Right lobe of liver (tissue), 6 donors: ENCODE measurements around the gene PIK3R5. TPM values are rescaled to one million over a fixed set of nuclear protein-coding genes. Genes with fewer than 3 reads are reported as not detected.

Source experiments
- ATAC-seq, 4 donors: fragments of 200-7000 bp; cut with Tn5 transposase; one replicate each; pipeline ENCODE4 v1.9.1; 2020; ENCODE audit warnings: mild to moderate bottlenecking in 4 of 4, moderate library complexity in 4 of 4
- DNase-seq, 3 donors: peaks; one replicate each; pipeline ENCODE4 v3.0.0-alpha.2; 2020
- H3K27ac ChIP-seq, 3 donors: fragments of 200-600 bp; one replicate each; pipeline ENCODE4 v1.8.0; 2022
- H3K27me3 ChIP-seq, 2 donors: fragments of 200-600 bp; one replicate each; pipeline ENCODE4 v1.8.0; 2022
- H3K36me3 ChIP-seq, 4 donors: fragments of 200-600 bp; sonication (generic) in 1 of 4; one replicate each; pipeline versions ENCODE4 v1.5.1 to v1.8.0; 2017 to 2022; ENCODE audit warnings: control low read depth in 1 of 4
- H3K4me1 ChIP-seq, 4 donors: fragments of 200-600 bp; sonication (generic) in 1 of 4; one replicate each; pipeline versions ENCODE4 v1.5.1 to v1.8.0; 2017 to 2022; ENCODE audit warnings: control low read depth in 1 of 4
- H3K4me3 ChIP-seq, 3 donors: fragments of 200-600 bp; one replicate each; pipeline ENCODE4 v1.8.0; 2022
- H3K9me3 ChIP-seq, 4 donors: fragments of 200-600 bp; sonication (generic) in 1 of 4; one replicate each; pipeline versions ENCODE4 v1.5.1 to v1.8.0; 2017 to 2022; ENCODE audit warnings: control low read depth in 1 of 4
- CTCF ChIP-seq, 4 donors: fragments of 200-600 bp in 3 of 4; fragments of 450-650 bp in 1 of 4; IDR thresholded peaks; one replicate each; pipeline versions ENCODE4 v1.5.1 to v1.8.0; 2016 to 2022; ENCODE audit warnings: antibody characterized with exemption in 4 of 4, mild to moderate bottlenecking in 2 of 4
- POLR2A ChIP-seq: fragments of 450-650 bp; IDR thresholded peaks from one replicate; pipeline ENCODE4 v1.6.1; 2017; ENCODE audit warnings: antibody characterized with exemption, mild to moderate bottlenecking
- WGBS: methylation state at CpG from one replicate; pipeline ENCODE4 v1.1.6; 2018; ENCODE audit warnings: low coverage, low lambda C conversion rate; ENCODE audit not compliant: insufficient coverage; ENCODE audit errors: missing lambda C conversion rate; 5-methylcytosine and 5-hydroxymethylcytosine counted together
- intact Hi-C, 2 donors: fragments of 100-400 bp; cut with DNase I; formaldehyde crosslinking; loops; one replicate each; pipeline versions ENCODE4 v1.11.2 to v1.14.1; 2022
- total RNA-seq, 6 experiments: library from RNA; depleted of rRNA in 2 of 6; stranded (reverse); fragments of >200 nt in 2 of 6; fragmentation: NEBNext Ultra II Directional in 3 of 6; extraction: Animal tissue kit (Norgen Biotek cat#: 25700) in 3 of 6; gene quantifications; one replicate each; pipeline versions ENCODE4 v1.1.0 to v1.2.4, GENCODE V29; 2016 to 2023
- donor health status: DM: no; HTN: yes; CAD: no.
- donor health status: DM: no; HTN: no; CAD: no.
- donor health status: DM: no; HTN: no; CAD: no.
- donor health status: DM: no; HTN: yes; CAD: no.
- donor health status: DM: no; HTN: yes; CAD: no.

The PIK3R5 gene
- total RNA-seq, 6 experiments from 2014 or later = 3.7 to 6.5 (median 5.0) TPM

DNA sequence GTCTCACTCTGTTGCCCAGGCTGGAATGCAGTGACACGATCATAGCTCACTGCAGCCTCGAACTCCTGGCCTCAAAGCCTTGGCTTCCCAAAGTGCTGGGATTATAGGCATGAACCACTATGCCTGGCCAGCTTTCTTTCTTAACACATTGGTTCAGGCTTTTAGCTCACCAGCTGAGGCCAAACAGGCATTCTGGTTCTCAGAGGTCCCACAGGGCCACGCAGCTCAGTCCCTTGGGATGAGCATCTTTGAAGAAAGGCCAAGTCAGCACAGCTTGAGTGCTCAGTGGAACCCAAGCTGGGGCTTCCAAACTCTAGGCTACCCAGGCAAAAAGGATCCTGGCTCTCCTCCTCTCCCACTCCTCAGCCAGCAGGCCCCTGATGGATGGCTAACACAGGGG is 2.5 kb downstream of the PIK3R5 start:
- Histone ChIP-seq H3K4me1 (peaks cover 0 to 4% (median 0%) of the 10 kb centered on the region in 4 donors), H3K4me3 (no peak overlapping the region), H3K27me3 (peaks cover 0 to 6% of the 10 kb centered on the region in 2 donors), H3K27ac (no peak overlapping the region), H3K36me3 (no peaks in the 10 kb centered on the region), H3K9me3 (no peaks in the 10 kb centered on the region)
- no peak for ATAC-seq
- intact Hi-C loops = no loop called here
- DNase-seq = no peak
- 73% methylated on average over 3 of the region's 3 CpGs for WGBS
- TF ChIP-seq POLR2A = no peak
- no peak for TF ChIP-seq CTCF (IDR thresholded peaks at IDR 0.05)

- DNase-seq (peak in 1 of 3 donors; percentile 6), ATAC-seq (no peak)
- H3K4me3 ChIP-seq = no peak overlapping the region
- H3K36me3 ChIP-seq = no peaks in the 10 kb centered on the region
- peaks cover 0 to 4% (median 0%) of the 10 kb centered on the region in 4 donors for H3K4me1 ChIP-seq
- WGBS = 57% methylated on average over 4 of the region's 5 CpGs
- intact Hi-C loops = no loop called here
- H3K27me3 ChIP-seq = peaks cover 0 to 6% of the 10 kb centered on the region in 2 donors
- no peak for TF ChIP-seq CTCF (IDR thresholded peaks at IDR 0.05)
- no peak for TF ChIP-seq POLR2A
- H3K27ac ChIP-seq = no peak overlapping the region
- no peaks in the 10 kb centered on the region for H3K9me3 ChIP-seq
Measured at GRCh38 chr17:8961829-8962228, 3.7 kb downstream of the PIK3R5 start.

DNA sequence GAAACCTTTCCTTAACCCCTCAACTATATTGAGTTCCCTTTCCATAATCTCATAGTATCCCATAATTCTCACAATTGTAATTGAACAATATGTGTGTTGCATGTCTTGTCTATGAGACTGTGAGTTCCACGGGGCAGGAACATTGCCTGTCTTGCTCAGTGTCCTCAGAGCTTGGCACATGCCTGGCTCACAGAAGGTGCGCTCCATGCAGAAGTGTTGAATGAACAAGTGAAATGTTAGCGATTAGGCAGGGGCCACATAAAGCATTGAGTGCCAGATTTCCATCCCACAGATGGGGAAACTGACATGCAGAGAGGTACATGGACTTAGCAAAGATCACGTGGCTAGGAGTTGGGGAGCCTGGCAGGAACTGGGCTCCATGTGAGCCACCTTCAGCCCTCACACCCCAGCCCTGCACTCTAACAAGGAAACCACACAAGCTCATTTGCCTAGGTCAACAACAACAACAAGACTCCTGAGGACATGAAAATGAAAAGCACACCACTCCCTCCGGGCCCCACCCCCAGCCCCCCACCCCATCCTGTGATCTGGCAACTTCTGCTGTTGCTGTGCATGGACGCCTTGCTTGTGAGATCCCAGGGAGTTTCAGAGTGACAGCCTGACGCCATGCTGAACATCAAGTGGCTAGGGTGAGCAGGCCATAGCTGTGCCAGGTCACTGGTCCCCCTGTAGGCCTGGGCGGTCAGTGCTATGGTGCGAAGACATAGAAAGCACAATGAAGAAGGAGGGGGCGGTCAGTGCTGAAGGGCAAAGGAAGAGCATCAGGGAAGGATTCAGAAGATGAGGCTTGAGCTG is 5.0 kb downstream of the PIK3R5 start:
- Histone ChIP-seq H3K4me3 (no peak overlapping the region), H3K27me3 (peaks cover 0 to 2% of the 10 kb centered on the region in 2 donors), H3K36me3 (no peaks in the 10 kb centered on the region), H3K27ac (no peak overlapping the region), H3K4me1 (peaks cover 0 to under 1% (median 0%) of the 10 kb centered on the region in 4 donors), H3K9me3 (no peaks in the 10 kb centered on the region)
- ATAC-seq (no peak), DNase-seq (peak in 1 of 3 donors; percentile 13)
- intact Hi-C loops = no loop called here
- 55% methylated on average over 10 of the region's 10 CpGs for WGBS
- TF ChIP-seq POLR2A = no peak
- no peak for TF ChIP-seq CTCF (IDR thresholded peaks at IDR 0.05)

DNA sequence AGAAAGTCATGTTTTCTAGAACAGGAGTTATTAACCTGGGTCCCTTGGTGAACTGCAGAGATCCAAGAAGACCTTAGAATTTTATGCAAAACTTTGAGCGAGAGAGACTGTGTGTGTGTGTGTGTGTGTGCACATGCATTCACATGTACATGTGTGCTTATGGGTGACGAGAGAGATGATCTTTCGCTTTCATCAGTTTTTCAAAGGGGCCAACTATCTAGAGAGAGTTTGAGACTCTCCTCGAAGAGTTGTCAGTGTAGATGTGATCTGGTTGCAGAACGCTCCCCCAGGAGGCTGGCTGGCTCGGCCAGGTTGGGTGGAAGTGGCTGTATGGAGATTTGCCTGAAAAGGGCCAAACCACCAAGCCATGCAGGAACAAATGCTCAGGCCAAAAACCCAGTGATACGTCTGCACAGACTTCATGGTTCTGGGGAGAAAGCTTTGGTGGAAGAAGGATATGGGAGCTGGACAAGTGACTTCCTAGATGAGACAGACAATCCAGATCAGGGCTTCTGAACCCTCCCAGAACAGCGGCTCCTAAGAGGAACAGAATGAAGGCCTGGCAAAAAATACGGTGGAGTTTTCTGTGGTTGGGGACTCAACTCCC is 6.1 kb downstream of the PIK3R5 start:
- H3K36me3 ChIP-seq = no peaks in the 10 kb centered on the region
- no peak overlapping the region for H3K4me3 ChIP-seq
- no peaks in the 10 kb centered on the region for H3K27me3 ChIP-seq
- no peak overlapping the region for H3K27ac ChIP-seq
- WGBS = 62% methylated on average over 7 of the region's 9 CpGs
- TF ChIP-seq POLR2A (no peak), CTCF (IDR thresholded peaks at IDR 0.05) (no peak)
- ATAC-seq = no peak
- no peaks in the 10 kb centered on the region for H3K4me1 ChIP-seq
- intact Hi-C loops = no loop called here
- H3K9me3 ChIP-seq = no peaks in the 10 kb centered on the region
- DNase-seq = no peak
